GM21526 (cell line): ENCODE data around the gene KLK3.

Experiments used
- ATAC-seq: cut with Tn5 transposase; IDR thresholded peaks from one replicate; pipeline ENCODE4 v1.9.1; 2021; ENCODE audit warnings: moderate library complexity; ENCODE audit not compliant: unreplicated experiment, low FRiP score

Gene KLK3

DNA sequence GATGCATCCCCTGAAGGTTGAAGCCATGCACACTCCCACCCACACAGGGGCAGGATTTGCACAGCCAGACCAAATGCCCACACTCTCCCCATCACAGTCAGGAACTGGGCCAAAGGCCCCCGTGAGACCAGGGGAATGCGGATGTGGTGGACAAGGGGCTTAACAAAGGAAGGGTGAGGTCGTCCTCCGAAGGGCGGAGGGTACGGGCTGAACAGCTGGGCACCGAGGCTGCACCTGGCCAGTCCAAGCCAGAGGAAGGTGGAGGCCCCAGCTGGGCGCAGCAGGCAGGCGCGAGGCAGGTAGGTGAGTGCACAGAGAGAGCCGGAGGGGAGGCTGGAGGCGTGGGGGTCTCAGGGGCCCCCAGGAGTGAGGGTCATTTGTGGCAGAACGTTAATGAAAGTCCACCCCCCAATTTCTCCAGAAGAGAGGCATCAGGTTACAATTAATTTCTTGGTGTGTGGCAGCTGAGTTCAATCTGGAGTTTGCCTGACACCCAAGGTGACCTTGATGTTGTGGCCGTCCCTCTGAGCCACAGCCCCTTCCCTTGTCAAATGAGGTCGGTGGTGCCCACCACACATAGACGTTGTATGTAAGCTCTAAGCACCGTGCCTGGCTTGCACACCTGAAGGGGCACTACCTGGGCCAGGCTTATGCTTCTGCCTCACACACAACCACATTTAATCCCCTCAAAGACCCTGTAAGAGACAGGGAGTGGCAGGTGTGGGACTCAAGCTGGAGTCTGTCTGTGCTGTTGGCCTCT, 24.3 kb upstream of the KLK3 start:
- ATAC-seq = no peak

DNA sequence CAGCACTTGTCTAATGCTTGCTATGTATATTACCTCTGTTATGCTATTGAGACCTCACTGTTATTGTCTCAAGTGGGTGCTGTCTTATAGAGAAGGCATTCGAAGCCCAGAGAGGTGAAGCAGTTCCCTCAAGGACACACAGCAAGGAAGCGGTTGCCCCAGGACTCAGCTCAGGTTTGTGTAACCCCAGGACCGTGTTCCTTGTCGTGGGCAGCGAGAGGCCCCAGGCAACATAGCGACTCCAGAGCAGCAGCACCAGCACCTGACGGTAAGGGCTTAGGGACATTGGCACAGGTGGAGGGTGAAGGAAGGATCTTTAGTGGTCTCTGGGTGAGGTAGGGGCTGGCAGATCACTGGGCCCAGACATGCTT, 23.7 kb upstream of the KLK3 start:
- no peak for ATAC-seq

DNA sequence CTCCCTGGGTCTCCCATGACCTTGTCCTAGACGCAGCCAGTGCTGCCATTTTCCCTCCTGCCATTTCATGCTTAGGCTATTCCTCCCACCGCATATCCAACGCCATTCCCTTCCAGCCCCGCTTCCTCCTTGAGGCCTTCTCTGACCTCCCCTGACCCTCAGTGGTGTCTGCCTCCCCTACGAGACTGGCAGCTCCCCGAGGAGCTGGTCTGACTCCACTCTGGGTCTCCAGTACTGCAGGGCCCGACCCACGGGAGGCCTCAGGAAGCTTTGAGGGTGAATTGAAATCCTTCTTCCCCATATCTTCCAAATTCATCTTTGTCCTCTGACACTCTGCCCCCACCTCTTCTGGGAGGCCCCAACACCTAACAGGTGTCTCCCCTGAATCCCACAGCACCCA, 22.0 kb upstream of the KLK3 start:
- no peak for ATAC-seq

DNA sequence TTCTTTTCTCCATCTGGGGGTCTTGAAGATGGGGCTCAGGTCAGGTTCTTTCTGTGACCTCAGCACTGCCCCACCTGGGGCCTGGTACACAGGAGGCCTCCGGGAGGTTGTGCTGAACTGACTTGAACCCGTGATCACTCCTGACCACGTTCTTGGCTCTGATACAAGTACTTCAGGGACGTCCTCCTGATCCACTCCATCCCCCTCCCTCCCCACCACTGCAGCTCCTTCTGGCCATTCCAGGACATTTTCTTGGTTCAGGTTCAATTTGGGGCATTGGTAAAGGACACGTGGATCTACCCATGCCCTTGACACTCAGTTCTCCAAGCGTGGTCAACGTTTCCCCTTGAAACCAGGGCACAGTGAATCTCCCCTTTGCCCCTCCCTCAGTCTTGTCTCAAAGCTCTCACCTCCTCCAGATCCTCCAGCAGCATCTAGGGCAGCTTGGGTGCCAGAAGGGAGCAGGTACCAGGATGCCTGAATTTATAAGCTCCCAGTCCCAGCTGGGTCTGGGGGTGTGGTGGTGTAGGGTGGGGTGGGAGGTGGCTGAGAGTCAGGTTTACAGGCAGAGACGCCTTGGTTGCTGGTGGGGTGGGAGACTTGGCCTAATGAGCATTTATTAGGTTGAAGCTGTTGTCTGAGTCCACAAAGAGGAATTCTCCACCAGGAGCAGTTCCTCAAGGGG, 21.5 kb upstream of the KLK3 start, which contains the start of gene KLK15:
Gene KLK15, minus strand, starts transcription at position 458 of the 685 bp plus-strand sequence. CDS start 2,082 bp downstream, outside the sequence.
- no peak for ATAC-seq

DNA sequence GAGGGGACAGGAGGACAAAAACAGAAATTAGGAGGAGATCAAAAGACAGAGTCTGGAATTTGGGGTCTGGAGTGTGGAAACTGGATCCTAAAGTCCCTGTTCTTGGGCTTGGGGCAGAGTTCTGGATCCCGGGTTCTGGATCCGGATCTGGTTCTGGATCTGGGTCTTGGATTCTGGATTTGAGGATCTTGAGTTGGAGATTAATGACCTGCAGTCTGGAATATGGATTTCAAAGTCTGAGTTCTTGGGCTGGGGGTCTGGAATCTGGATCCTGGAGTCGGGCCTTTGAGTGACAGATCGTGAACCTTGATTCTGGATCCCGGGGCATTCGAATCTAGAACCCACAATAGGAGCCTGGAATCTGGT, 20.9 kb upstream of the KLK3 start:
- no peak for ATAC-seq

DNA sequence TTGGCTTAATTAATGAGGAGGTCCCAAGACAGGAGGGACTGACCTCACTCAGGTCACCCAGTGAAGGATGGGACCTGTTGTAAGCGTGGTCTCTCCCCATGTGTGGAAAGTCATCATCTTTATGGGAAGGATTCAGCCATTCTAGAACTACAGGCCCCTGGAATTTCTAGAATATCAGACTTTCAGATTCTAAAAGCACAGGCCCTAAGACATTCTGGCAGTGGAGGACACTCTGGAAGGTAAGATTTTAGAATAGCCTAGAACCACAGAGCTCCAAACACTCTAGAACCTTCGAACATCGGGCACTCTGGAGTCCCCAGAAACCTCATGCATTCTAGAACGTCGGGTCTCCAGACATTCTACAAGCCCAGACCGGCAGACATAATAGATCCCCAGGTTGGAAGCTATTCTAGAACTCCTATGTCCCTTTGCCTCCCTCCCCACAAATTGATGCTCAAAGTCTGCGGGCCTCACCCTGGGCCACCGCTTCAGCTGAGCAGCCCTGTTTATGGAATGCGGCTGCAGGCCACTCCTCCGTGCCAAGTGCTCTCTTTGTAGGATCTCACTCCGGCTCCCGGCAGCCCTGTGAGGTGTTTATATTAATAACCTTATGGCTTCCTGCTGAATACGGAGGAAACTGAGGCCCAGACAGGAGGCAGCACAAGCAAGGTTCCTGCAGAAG, 19.5 kb upstream of the KLK3 start:
- ATAC-seq = no peak

DNA sequence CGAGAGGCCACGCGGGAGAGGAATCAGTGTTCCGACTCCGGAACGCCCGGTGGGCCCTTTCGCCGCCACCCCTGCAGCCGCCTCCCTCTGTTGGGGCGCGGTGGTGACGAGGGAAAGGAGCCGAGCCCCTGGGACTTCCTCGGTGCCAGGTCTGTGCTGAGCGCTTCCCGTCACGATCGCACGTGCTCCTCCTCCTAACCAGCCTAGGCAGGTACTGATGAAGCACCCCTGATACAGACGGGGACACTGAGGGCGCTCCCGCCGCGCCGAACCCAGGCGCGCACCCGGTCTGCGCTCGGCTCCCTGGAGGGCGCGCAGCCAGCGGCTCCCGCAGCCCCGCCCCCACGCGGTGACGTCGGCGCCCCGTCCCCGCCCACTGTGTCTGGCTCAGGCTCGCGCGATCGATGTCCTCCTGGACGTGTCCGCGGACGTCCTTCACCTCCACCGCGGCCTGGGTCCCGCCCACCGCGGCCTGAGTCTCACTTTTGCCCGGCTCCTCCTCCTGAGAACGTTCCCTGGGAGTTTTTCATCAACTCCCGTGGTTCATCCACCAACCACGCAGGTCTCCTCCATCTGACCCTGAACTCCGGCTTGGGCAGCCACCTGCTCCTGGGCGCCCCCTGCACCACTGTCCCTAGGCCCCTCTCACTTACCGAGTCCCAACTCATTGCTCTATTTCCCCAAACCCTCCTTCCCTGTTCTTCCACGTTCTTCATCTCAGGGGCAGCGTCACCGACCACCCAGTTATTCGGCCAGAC, 18.8 kb upstream of the KLK3 start:
- ATAC-seq = peak; percentile 74

DNA sequence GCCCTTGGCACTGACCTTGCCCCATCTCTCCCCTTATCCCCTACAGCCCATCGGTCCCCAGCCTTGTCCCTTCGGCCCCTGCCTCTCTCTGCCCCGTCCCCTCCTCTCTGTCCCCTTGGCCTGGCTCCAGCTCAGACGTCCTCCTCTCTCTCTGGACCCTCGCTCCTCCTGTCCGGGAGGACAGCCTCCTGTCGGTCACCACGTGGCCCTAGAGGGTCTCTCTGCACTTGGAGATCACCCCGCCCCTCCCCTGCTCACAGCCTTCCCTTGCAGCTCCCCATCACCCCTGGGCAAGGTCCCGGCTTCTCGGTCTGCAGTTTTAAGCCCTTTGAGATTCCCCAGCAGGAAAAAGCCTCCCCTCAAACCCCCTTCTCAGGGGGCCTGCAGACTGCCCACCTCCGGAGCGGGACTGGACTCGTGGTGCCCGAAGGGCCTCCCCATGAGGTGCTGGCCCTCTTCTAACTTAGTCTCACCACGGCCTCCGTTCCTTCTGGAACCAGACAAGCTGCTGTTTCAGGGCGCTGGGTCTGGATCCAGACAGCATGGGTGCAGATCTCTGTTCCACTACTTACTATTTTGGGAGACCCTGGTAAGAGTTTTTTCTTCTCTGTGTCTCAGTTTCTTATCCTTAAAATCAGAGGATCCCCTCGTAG, 18.0 kb upstream of the KLK3 start:
- ATAC-seq = no peak

DNA sequence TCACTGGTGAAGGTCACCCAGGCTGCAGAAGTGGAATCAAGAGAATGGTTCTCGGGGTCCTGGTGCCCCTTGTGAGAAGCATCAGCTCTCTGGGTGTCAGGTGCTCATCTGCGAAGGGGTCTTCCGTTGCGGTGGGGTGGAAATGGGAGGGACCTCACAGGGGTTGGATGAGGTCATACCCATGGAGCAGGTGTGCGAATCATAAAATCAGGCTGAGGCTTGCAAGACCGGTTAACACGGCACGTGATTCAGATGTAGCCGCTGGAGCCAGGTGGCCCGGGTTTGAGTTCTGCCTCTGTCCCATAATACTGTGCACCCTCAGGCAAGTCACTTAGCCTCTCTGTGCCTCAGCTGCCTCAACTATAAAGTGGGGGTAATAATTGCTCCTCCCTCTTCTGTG, 17.4 kb upstream of the KLK3 start:
- no peak for ATAC-seq

DNA sequence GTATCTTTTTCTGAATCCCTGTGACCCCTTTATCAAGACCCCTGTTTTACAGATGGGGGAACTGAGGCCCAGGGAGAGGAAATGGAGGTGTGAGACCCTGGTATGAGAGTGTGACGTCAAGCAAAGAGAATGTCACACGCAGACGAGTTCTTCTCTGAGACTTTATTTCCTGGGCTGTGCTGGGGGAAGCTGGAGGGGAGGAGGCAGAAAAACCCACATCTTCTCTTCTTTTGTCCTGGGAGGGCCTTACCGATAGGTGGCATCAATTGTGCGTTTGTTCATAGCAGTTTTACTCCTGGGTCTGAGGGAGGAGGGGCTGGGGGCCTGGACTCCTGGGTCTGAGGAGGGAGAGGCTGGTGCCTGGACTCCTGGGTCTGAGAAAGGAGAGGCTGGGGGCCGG, 16.5 kb upstream of the KLK3 start:
- ATAC-seq = no peak

DNA sequence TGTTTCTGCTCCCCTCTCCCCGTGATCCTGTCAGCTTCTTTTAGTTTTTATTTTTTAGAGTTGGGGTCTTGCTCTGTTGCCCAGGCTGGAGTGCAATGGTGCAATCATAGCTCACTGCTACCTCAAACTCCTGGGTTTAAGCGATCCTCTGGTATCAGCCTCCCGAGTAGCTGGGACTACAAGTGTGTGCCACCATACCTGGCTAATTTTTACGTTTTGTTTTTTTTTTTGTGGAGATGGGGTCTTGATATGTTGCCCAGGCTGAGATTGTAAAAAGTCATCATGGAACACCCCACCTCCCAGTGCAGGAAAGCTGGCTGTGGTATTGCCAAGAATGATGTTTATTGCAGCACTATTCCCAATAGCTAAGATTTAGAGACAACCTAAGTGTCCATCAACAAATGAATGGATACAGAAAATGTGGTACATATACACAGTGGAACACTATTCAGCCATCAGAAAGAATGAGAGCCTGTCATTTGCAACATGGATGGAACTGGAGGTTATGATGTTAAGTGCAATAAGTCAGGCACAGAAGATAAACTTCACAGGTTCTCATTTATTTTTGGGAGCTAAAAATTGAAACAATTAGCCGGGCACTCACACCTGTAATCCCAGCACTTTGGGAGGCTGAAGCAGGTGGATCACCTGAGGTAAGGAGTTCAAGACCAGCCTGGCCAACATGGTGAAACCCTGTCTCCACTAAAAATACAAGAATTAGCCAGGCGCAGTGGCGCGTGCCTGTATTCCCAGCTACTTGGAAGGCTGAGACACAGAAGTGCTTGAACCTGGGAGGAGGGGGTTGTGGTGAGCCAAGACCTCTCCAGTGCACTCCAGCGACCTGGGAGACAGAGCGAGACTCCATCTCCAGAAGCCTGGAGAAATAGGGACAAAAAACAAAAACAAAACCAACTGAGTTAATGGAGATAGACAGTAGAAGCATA, 14.7 kb upstream of the KLK3 start:
- ATAC-seq = no peak

DNA sequence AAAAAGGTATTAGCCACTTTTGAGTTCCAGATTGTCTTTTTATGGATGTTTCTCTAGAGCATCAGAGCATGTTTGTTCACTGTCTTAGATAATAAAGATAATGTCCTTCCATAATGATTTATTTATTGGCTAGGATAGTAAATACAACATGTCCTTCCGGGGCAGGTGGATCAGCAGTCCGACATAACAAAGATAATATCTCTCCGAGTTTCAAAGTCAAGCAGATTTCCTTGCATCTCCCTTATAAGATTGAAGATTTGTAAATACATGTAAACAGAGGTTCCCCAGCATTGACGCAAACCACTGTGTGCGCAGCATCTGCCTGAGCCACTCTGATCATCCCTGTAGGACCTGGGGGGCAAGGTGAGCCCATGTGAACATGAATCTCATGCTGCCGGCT, 12.6 kb upstream of the KLK3 start:
- ATAC-seq = no peak

DNA sequence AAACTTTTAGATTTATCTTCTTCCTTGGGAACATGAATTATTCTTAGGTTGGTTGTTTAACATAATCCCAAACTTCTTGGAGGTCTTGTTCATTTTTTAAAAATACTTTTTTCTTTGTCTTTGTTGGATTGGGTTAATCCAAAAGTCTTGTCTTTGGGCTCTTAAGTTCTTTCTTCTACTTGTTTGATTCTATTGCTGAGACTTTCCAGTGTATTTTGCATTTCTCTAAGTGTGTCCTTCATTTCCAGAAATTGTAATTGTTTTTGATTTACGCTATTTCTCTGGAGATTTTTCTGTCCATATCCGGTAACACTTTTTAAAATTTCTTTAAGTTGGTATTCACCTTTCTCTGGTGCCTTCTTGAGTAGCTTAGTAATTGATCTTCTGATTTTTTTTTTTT, 11.5 kb upstream of the KLK3 start:
- ATAC-seq = no peak

DNA sequence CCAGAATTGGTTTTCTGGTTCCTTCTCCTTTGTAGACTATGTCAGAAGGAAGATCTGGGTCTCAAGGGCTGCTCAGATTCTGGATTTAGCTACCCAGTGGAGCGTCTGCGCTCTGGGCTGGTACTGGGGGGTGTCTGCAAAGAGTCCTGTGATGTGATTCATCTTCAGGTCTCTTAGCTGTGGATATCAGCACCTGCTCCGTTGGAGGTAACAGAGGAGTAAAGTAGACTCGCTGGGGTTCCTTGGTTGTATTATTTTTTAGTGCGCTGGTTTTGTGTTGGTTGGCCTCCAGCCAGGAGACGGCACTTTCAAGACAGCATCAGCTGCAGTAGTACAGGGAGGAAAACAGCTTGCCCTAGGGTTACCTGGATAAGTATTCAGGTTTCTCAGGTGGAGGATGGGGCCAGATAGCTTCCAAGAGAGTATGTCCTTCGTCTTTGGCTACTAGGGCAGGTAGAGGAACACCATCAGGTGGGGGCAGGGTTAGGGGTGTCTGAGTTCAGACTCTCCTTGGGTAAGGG, 11.0 kb upstream of the KLK3 start:
- no peak for ATAC-seq

DNA sequence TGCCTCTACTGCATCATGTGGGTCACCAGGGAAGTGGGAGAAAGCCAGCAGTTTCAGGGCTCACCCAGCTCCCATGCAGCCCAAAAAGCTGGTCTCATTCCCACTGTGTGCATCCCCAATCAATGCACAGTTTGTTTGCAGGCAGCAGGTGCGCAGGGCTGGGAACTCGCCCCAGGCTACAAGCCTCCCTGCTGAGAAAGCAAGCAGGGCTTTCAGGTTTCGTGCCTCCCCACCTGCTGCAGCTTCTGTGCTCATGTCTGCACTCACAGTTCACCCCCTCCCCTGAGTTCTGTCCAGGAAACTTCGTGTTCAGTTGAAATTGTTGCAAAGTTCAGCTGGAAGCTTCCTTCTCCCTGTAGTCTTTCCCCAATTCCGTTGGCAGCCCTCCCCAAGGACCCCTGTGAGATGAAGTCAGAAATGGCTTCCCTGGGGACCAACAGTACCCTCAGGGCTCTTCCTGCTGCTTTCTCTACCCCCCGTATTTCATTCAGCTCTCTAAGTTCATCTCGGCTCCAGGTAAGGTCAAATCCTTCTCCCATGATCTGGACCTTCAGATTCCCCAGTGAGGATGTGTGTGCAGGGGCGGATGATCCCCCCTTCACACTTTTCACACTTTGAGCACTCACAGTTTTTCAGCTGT, 10.3 kb upstream of the KLK3 start:
- no peak for ATAC-seq

DNA sequence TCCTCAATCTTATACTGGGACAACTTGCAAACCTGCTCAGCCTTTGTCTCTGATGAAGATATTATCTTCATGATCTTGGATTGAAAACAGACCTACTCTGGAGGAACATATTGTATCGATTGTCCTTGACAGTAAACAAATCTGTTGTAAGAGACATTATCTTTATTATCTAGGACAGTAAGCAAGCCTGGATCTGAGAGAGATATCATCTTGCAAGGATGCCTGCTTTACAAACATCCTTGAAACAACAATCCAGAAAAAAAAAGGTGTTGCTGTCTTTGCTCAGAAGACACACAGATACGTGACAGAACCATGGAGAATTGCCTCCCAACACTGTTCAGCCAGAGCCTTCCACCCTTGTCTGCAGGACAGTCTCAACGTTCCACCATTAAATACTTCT, 4.0 kb upstream of the KLK3 start:
- ATAC-seq = no peak

DNA sequence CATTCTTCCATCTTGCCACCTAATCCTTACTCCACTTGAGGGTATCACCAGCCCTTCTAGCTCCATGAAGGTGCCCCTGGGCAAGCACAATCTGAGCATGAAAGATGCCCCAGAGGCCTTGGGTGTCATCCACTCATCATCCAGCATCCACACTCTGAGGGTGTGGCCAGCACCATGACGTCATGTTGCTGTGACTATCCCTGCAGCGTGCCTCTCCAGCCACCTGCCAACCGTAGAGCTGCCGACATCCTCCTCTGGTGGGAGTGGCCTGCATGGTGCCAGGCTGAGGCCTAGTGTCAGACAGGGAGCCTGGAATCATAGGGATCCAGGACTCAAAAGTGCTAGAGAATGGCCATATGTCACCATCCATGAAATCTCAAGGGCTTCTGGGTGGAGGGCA, 3.1 kb upstream of the KLK3 start:
- no peak for ATAC-seq

DNA sequence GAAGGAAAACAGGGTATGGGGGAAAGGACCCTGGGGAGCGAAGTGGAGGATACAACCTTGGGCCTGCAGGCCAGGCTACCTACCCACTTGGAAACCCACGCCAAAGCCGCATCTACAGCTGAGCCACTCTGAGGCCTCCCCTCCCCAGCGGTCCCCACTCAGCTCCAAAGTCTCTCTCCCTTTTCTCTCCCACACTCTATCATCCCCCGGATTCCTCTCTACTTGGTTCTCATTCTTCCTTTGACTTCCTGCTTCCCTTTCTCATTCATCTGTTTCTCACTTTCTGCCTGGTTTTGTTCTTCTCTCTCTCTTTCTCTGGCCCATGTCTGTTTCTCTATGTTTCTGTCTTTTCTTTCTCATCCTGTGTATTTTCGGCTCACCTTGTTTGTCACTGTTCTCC, 2.7 kb downstream of the KLK3 start:
- no peak for ATAC-seq

DNA sequence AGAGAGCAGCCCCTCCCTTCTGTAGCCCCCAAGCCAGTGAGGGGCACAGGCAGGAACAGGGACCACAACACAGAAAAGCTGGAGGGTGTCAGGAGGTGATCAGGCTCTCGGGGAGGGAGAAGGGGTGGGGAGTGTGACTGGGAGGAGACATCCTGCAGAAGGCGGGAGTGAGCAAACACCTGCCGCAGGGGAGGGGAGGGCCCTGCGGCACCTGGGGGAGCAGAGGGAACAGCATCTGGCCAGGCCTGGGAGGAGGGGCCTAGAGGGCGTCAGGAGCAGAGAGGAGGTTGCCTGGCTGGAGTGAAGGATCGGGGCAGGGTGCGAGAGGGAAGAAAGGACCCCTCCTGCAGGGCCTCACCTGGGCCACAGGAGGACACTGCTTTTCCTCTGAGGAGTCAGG, 4.2 kb downstream of the KLK3 start:
- ATAC-seq = no peak
